Smooth muscle cell (in vitro differentiated cells): ENCODE measurements around the gene MAPK13. TPM values are rescaled to one million over a fixed set of nuclear protein-coding genes. Genes with fewer than 3 reads are reported as not detected.
"Not testable (repeated sequence)": the region's sequence is repeated elsewhere in the genome, so short reads cannot be mapped to it uniquely, and the experiment has no call there.

Source experiments
- DNase-seq: peaks from one replicate; lab custom pipeline; 2025; ENCODE audit not compliant: unreplicated experiment; lab: John Stamatoyannopoulos, UW
- H2AFZ ChIP-seq: fragments of 200-600 bp; sonication (generic); 2 replicates; pipeline ENCODE4 v1.6.0; 2016; ENCODE audit warnings: antibody characterized with exemption, low read depth, mild to moderate bottlenecking
- H3F3A ChIP-seq: fragments of 200-600 bp; sonication (generic); 2 replicates; pipeline ENCODE4 v1.6.0; 2017; ENCODE audit warnings: antibody characterized with exemption, low read depth
- H3K27ac ChIP-seq: fragments of 200-600 bp; sonication (generic); 2 replicates; pipeline ENCODE4 v1.5.1; 2016; ENCODE audit warnings: low read depth, mild to moderate bottlenecking
- H3K27me3 ChIP-seq: fragments of 200-600 bp; sonication (generic); 2 replicates; pipeline ENCODE4 v1.6.1; 2016; ENCODE audit warnings: low read depth, mild to moderate bottlenecking
- H3K36me3 ChIP-seq: fragments of 200-600 bp; sonication (generic); 2 replicates; pipeline ENCODE4 v1.5.1; 2016; ENCODE audit warnings: low read depth
- H3K4me1 ChIP-seq: fragments of 200-600 bp; sonication (generic); 2 replicates; pipeline ENCODE4 v1.5.1; 2016; ENCODE audit warnings: low read depth
- H3K4me2 ChIP-seq: fragments of 200-600 bp; sonication (generic); 2 replicates; pipeline ENCODE4 v1.6.0; 2016; ENCODE audit warnings: mild to moderate bottlenecking
- H3K4me3 ChIP-seq: fragments of 200-600 bp; sonication (generic); 2 replicates; pipeline ENCODE4 v1.5.1; 2016; ENCODE audit warnings: mild to moderate bottlenecking
- H3K79me2 ChIP-seq: fragments of 200-600 bp; sonication (generic); 2 replicates; pipeline ENCODE4 v1.6.0; 2016; ENCODE audit warnings: low read depth, mild to moderate bottlenecking
- H3K9ac ChIP-seq: fragments of 200-600 bp; sonication (generic); 2 replicates; pipeline ENCODE4 v1.6.0; 2016; ENCODE audit warnings: low read depth
- H3K9me3 ChIP-seq: fragments of 200-600 bp; sonication (generic); replicated peaks from 2 replicates; pipeline ENCODE4 v1.5.1; 2016; ENCODE audit warnings: low read depth
- H4K20me1 ChIP-seq: fragments of 200-600 bp; sonication (generic); 2 replicates; pipeline ENCODE4 v1.6.0; 2016; ENCODE audit warnings: low read depth
- CTCF ChIP-seq: fragments of 200-600 bp; sonication (generic); IDR thresholded peaks from 2 replicates; pipeline ENCODE4 v1.5.1; 2017; ENCODE audit warnings: borderline replicate concordance, mild to moderate bottlenecking, antibody characterized with exemption; ENCODE audit not compliant: insufficient read depth, poor library complexity, severe bottlenecking
- WGBS: methylation state at CpG from one replicate; pipeline ENCODE4 v1.1.7; 2016; ENCODE audit warnings: low lambda C conversion rate; 5-methylcytosine and 5-hydroxymethylcytosine counted together
- polyA plus RNA-seq: library from polyadenylated mRNA; unstranded; fragments of >200 nt; fragmentation: Nextera tagmentation; extraction: Ambion mirVana; gene quantifications from 2 replicates; pipeline ENCODE4 v1.2.1, GENCODE V29; 2016
- total RNA-seq: library from RNA; depleted of rRNA; stranded (reverse); fragments of >200 nt; gene quantifications from 2 replicates; pipeline ENCODE4 v1.2.3, GENCODE V29; 2014

Gene MAPK13
- 10.8 and 11.3 TPM in 2 replicates for total RNA-seq
- 8.4 and 16.8 TPM in 2 replicates for polyA plus RNA-seq

DNA sequence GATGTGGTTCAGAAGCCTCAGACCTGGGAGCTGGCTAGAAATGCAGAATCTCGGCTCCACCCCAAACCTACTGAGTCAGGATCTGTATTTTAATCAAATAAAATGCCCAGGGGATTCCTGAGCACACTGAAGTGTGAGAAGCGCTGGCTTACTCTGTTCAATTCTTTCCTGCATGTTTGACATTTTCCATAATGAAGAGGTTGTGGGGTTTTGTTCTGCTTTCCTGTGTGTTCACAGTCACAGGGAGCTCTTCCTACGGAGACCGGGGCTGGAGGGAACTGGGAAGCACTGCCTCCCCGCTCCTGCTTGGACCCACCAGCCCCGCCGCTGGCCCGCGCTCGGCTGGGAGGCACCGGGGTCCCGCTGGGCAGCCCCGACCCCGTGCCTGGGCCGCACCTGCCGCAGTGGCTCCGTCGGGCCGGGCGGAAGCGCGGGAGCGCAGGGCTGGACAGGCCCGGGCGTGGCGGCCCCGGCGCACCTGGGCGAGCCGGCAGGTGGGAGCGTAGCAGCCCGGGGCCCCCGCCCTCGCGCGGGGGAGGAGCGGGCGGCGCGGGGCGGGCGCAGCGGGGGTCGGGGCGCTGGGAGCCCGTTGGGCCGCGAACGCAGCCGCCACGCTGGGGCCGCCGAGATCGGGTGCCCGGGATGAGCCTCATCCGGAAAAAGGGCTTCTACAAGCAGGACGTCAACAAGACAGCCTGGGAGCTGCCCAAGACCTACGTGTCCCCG, at the start of gene MAPK13:
Gene MAPK13, plus strand, starts transcription at position 573 of the 726 bp plus-strand sequence. Its CDS starts 70 bp downstream, at position 643.
- Histone ChIP-seq H3F3A (peaks cover 9% of the 10 kb centered on the region), H3K27me3 (no peaks in the 10 kb centered on the region), H3K79me2 (no peaks in the 10 kb centered on the region), H3K9ac (peak within 1 kb of the TSS; percentile 10), H3K4me1 (peaks cover 12% of the 10 kb centered on the region), H4K20me1 (no peaks in the 10 kb centered on the region), H3K27ac (peak within 1 kb of the TSS; percentile 66), H3K36me3 (no peaks in the 10 kb centered on the region), H3K9me3 (no peaks in the 10 kb centered on the region), H3K4me3 (peak within 1 kb of the TSS; percentile 51), H3K4me2 (peak within 1 kb of the TSS; percentile 87), H2AFZ (peak within 1 kb of the TSS; percentile 65)
- WGBS = 3% methylated on average over 46 of the region's 59 CpGs
- DNase-seq = no peak
- no peak for TF ChIP-seq CTCF

- no peak overlapping the region for H3K4me2 ChIP-seq
- H3K36me3 ChIP-seq = peaks cover 49% of the 10 kb centered on the region
- WGBS = 95% methylated on average over 1 of the region's 1 CpG
- no peak overlapping the region for H3K9ac ChIP-seq
- no peak overlapping the region for H3K27ac ChIP-seq
- H3K9me3 ChIP-seq = no peaks in the 10 kb centered on the region
- DNase-seq = no peak
- H4K20me1 ChIP-seq = no peaks in the 10 kb centered on the region
- no peaks in the 10 kb centered on the region for H3K4me1 ChIP-seq
- H3K4me3 ChIP-seq = no peak overlapping the region
- H3K79me2 ChIP-seq = peaks cover 23% of the 10 kb centered on the region
- no peak overlapping the region for H2AFZ ChIP-seq
- TF ChIP-seq CTCF = no peak
- H3K27me3 ChIP-seq = no peaks in the 10 kb centered on the region
- no peaks in the 10 kb centered on the region for H3F3A ChIP-seq
Observed at GRCh38 chr6:36082318-36082717, 48.0 kb upstream of the MAPK13 start.

DNA sequence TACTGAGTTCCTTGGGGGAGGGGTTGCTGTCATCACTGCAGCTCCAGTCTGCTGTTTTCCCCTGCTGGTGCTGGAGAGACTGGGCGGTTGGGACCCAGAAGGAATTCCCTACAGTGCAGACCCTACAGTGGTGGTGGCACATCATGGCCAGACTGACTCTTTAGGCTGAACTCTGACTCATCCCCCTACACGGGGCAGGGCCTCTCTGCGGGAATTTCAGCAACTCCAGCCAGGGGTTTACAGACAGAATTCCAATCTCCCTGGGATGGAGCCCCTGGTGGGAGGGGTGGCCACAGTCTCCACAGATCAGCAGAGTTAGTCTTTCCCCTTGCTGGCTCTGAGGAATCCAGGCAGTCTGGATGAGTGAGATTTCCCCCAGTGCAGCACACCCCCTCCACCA, 46.9 kb upstream of the MAPK13 start:
- Histone ChIP-seq H3K9ac (no peak overlapping the region), H2AFZ (no peak overlapping the region), H3K4me3 (no peak overlapping the region), H3K4me2 (no peak overlapping the region), H3K9me3 (no peaks in the 10 kb centered on the region), H3K4me1 (no peaks in the 10 kb centered on the region), H3F3A (peaks cover 9% of the 10 kb centered on the region), H3K27me3 (no peaks in the 10 kb centered on the region), H3K27ac (no peak overlapping the region), H3K79me2 (peaks cover 20% of the 10 kb centered on the region), H3K36me3 (peaks cover 49% of the 10 kb centered on the region), H4K20me1 (no peaks in the 10 kb centered on the region)
- TF ChIP-seq CTCF = no peak
- DNase-seq = no peak
- 32% methylated on average over 3 of the region's 3 CpGs for WGBS

DNA sequence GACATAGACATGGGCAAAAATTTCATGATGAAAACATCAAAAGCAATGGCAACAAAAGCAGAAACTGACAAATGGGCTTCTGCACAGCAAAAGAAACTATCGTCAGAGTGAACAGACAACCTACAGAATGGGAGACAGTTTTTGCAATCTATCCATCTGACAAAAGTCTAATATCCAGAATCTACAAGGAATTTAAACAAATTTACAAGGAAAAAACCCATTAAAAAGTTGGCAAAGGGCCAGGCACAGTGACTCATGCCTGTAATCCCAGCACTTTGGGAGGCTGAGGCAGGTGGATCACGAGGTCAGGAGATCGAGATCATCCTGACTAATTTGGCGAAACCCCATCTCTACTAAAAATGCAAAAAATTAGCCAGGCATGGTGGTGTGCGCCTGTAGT, 42.1 kb upstream of the MAPK13 start:
- not testable (repeated sequence) for H3K27me3 ChIP-seq, H3K36me3 ChIP-seq, DNase-seq, H3K9me3 ChIP-seq, H3K4me1 ChIP-seq, H4K20me1 ChIP-seq, H3K9ac ChIP-seq, H3K79me2 ChIP-seq, H2AFZ ChIP-seq, H3K27ac ChIP-seq, H3K4me2 ChIP-seq, H3K4me3 ChIP-seq
- 93% methylated on average over 5 of the region's 5 CpGs for WGBS
- H3F3A ChIP-seq = peaks cover 19% of the 10 kb centered on the region
